GM12874 (cell line): ENCODE data around the gene HSPA1B.

Experiments
- TF ChIP-seq, protein P1 (sequence below): IDR thresholded peaks from 2 replicates; pipeline ENCODE4 v1.5.1; 2011; ENCODE audit warnings: low read depth, mild to moderate bottlenecking, control low read depth, low read length, moderate library complexity; ENCODE audit not compliant: insufficient read depth

Gene HSPA1B

DNA sequence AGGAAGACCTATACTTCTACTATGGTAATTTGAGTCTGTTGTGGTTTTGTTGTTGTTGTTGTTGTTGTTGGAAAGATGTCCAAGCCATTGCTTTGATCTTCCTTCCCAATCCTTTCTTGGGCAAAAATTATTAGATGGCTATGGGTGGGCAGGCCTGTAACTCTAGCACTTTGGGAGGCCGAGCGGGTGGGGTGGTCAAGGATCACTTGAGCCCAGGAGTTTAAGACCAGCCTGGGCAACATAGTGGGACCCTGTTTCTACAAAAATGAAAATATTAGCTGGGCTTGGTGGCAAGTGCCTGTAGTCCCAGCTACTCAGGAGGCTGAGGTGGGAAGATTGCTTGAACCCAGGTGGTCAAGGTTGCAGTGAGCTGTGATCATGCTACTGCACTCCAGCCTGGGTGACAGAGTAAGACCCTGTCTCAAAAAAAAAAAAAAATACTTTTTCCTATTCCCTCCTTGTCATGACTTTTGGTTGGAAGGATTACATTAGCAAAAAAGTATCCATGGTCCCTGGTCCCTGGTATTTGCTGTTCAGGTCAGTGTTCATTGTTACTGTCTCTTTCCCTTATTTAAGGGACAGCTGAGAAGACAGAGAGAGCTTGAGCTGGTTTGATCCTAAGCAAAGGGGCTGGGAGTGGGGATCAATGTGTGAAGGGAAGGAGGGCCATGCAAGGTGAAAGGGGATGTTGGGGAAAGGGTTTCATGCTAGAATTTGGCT is 23.4 kb downstream of the HSPA1B start:
- TF ChIP-seq, protein P1, sequence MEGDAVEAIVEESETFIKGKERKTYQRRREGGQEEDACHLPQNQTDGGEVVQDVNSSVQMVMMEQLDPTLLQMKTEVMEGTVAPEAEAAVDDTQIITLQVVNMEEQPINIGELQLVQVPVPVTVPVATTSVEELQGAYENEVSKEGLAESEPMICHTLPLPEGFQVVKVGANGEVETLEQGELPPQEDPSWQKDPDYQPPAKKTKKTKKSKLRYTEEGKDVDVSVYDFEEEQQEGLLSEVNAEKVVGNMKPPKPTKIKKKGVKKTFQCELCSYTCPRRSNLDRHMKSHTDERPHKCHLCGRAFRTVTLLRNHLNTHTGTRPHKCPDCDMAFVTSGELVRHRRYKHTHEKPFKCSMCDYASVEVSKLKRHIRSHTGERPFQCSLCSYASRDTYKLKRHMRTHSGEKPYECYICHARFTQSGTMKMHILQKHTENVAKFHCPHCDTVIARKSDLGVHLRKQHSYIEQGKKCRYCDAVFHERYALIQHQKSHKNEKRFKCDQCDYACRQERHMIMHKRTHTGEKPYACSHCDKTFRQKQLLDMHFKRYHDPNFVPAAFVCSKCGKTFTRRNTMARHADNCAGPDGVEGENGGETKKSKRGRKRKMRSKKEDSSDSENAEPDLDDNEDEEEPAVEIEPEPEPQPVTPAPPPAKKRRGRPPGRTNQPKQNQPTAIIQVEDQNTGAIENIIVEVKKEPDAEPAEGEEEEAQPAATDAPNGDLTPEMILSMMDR, result no peak

DNA sequence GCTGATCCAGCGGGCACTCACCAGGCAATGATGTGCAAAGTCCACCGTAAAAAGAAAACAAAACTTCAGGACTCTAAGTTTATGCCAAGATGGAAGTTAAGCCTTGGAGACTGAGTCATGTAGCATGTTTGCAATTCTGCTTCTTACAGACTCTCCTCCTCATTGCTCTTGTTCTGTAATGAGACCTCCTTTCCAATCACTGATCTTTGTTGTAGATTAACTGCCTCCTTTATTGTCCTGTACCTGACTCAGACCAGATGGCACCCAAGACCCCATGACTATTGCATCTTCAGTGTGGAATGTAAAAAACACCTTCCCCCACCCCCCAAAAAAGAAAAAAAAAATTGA is 23.9 kb downstream of the HSPA1B start:
- TF ChIP-seq, protein P1, result no peak

DNA sequence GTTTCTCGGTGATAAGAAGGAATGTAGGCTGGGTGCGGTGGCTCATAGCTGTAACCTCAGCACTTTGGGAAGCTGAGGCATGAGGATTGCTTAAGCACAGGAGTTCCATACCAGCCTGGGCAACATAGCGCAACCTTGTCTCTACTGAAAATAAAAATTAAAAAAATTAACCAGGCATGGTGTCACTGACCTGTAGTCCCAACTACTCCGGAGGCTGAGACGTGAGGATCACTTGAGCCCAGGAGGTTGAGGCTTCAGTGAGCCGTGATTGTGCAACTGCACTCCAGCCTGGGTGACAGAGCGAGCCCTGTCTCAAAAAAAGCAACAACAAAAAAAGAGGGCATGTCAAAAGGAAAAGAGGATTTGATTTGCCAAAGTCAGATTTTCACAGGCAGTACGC is 31.2 kb downstream of the HSPA1B start:
- TF ChIP-seq, protein P1, result no peak

GRCh38 chr6:31859923-31860322 is 32.4 kb downstream of the HSPA1B start:
- TF ChIP-seq, protein P1, result no peak

GRCh38 chr6:31860349-31860748 is 32.8 kb downstream of the HSPA1B start:
- TF ChIP-seq, protein P1, result no peak

- TF ChIP-seq, protein P1, result no peak
Observed at GRCh38 chr6:31861150-31861549, 33.6 kb downstream of the HSPA1B start.

- TF ChIP-seq, protein P1, result no peak
Observed at GRCh38 chr6:31861919-31862343, 34.4 kb downstream of the HSPA1B start.
